Measurements from ENCODE around the gene SIGMAR1.

SIGMAR1 gene

GRCh38 chr9:34627716-34628655 lies 9.6 kb downstream of the SIGMAR1 start:
- no peak for DNase-seq
- Histone ChIP-seq H3K36me3 (no peaks in the 10 kb centered on the region), H3K27ac (no peak overlapping the region), H3K4me3 (ENCODE audit: low read depth, low read length) (peak overlapping the region; percentile 15), H3K27me3 (ENCODE audit: insufficient read depth, low read depth, severe bottlenecking) (peaks cover 21% of the 10 kb centered on the region), H3K9me3 (ENCODE audit: severe bottlenecking) (no peaks in the 10 kb centered on the region)
- no peak for TF ChIP-seq CTCF (IDR thresholded peaks at IDR 0.05; ENCODE audit: low read depth, low read length)

GRCh38 chr9:34625186-34625486 lies 12.5 kb downstream of the SIGMAR1 start:
- Histone ChIP-seq H3K4me3 (ENCODE audit: low read depth, low read length) (no peak overlapping the region), H3K36me3 (no peaks in the 10 kb centered on the region), H3K27ac (no peak overlapping the region), H3K27me3 (ENCODE audit: insufficient read depth, low read depth, severe bottlenecking) (peaks cover 20% of the 10 kb centered on the region), H3K9me3 (ENCODE audit: severe bottlenecking) (no peaks in the 10 kb centered on the region)
- no peak for DNase-seq
- TF ChIP-seq CTCF (IDR thresholded peaks at IDR 0.05; ENCODE audit: low read depth, low read length), result no peak

- Histone ChIP-seq H3K27me3 (ENCODE audit: insufficient read depth, low read depth, severe bottlenecking) (peaks cover 16% of the 10 kb centered on the region), H3K4me3 (ENCODE audit: low read depth, low read length) (no peak overlapping the region), H3K36me3 (no peaks in the 10 kb centered on the region), H3K27ac (no peak overlapping the region), H3K9me3 (ENCODE audit: severe bottlenecking) (no peaks in the 10 kb centered on the region)
- no peak for TF ChIP-seq CTCF (IDR thresholded peaks at IDR 0.05; ENCODE audit: low read depth, low read length)
- no peak for DNase-seq
Measured at GRCh38 chr9:34624475-34625185, 13.0 kb downstream of the SIGMAR1 start.

GRCh38 chr9:34623374-34624235 lies 14.0 kb downstream of the SIGMAR1 start:
- DNase-seq, result no peak
- no peak overlapping the region for H3K4me3 ChIP-seq (ENCODE audit: low read depth, low read length)
- H3K27ac ChIP-seq, result no peak overlapping the region
- no peak for TF ChIP-seq CTCF (IDR thresholded peaks at IDR 0.05; ENCODE audit: low read depth, low read length)
- H3K27me3 ChIP-seq (ENCODE audit: insufficient read depth, low read depth, severe bottlenecking), result peaks cover 10% of the 10 kb centered on the region
- no peaks in the 10 kb centered on the region for H3K9me3 ChIP-seq (ENCODE audit: severe bottlenecking)
- peaks cover 1% of the 10 kb centered on the region for H3K36me3 ChIP-seq

GRCh38 chr9:34620061-34620994 lies 17.3 kb downstream of the SIGMAR1 start, which contains the start of gene DCTN3:
Gene DCTN3 (minus strand): TSS chr9:34620495. CDS start chr9:34620464, 31 bp downstream.
- Histone ChIP-seq H3K4me3 (ENCODE audit: low read depth, low read length) (peak within 1 kb of the TSS; percentile 84), H3K36me3 (peaks cover 18% of the 10 kb centered on the region), H3K9me3 (ENCODE audit: severe bottlenecking) (no peaks in the 10 kb centered on the region), H3K27me3 (ENCODE audit: insufficient read depth, low read depth, severe bottlenecking) (no peaks in the 10 kb centered on the region), H3K27ac (peak within 1 kb of the TSS; percentile 65)
- peak; percentile 92 for DNase-seq
- TF ChIP-seq CTCF (IDR thresholded peaks at IDR 0.05; ENCODE audit: low read depth, low read length), result no peak

Data from WERI-Rb-1 (cell line).